Heart left ventricle (tissue), 16 donors: ENCODE data around the gene ZNF614. TPM values are rescaled to one million over a fixed set of nuclear protein-coding genes. Genes with fewer than 3 reads are reported as not detected.

Source experiments
- ATAC-seq, 4 donors: fragments of 200-7000 bp; cut with Tn5 transposase; one replicate each; pipeline ENCODE4 v1.9.1; 2020 to 2022; ENCODE audit warnings: moderate library complexity in 4 of 4, mild to moderate bottlenecking in 3 of 4, moderate number of reproducible peaks in 1 of 4
- DNase-seq, 5 donors: peaks; one replicate each; pipeline ENCODE4 v3.0.0-alpha.2; 2020
- H3K27ac ChIP-seq, 12 donors: fragments of 200-600 bp; sonication (generic) in 4 of 12; one replicate each; pipeline versions ENCODE4 v1.5.0 to v1.8.0; 2016 to 2022; ENCODE audit warnings: mild to moderate bottlenecking in 2 of 12
- H3K27me3 ChIP-seq, 9 donors: fragments of 200-600 bp; sonication (generic) in 2 of 9; one replicate each; pipeline versions ENCODE4 v1.5.1 to v1.8.0; 2016 to 2022; ENCODE audit warnings: mild to moderate bottlenecking in 3 of 9
- H3K36me3 ChIP-seq, 9 donors: fragments of 200-600 bp; sonication (generic) in 2 of 9; one replicate each; pipeline versions ENCODE4 v1.5.0 to v1.8.0; 2018 to 2022; ENCODE audit warnings: mild to moderate bottlenecking in 2 of 9
- H3K4me1 ChIP-seq, 12 donors: fragments of 200-600 bp; sonication (generic) in 4 of 12; one replicate each; pipeline versions ENCODE4 v1.5.0 to v1.8.0; 2016 to 2022; ENCODE audit warnings: mild to moderate bottlenecking in 3 of 12
- H3K4me3 ChIP-seq, 12 donors: fragments of 200-600 bp; sonication (generic) in 4 of 12; one replicate each; pipeline versions ENCODE4 v1.5.0 to v1.8.0; 2017 to 2022; ENCODE audit warnings: mild to moderate bottlenecking in 9 of 12, moderate library complexity in 4 of 12
- H3K9me3 ChIP-seq, 12 donors: fragments of 200-600 bp; sonication (generic) in 4 of 12; one replicate each; pipeline versions ENCODE4 v1.5.0 to v1.8.0; 2016 to 2022; ENCODE audit warnings: mild to moderate bottlenecking in 1 of 12
- POLR2A ChIP-seq, 2 donors: fragments of 450-650 bp; IDR thresholded peaks; one replicate each; pipeline ENCODE4 v1.6.1; 2017; ENCODE audit warnings: antibody characterized with exemption in 2 of 2, mild to moderate bottlenecking in 2 of 2, moderate library complexity in 2 of 2
- WGBS, 4 donors: extraction: QIAGEN DNeasy Blood & Tissue Kit in 2 of 4; methylation state at CpG; one replicate each; pipeline versions ENCODE4 v1.1.5 to v1.1.7; 2013 to 2018; 5-methylcytosine and 5-hydroxymethylcytosine counted together
- intact Hi-C, 10 donors: fragments of 100-400 bp; cut with DNase I; formaldehyde crosslinking; loops; one replicate each; pipeline versions ENCODE4 v1.11.1 to v1.14.2; 2022
- polyA plus RNA-seq, 2 donors: library from polyadenylated mRNA; stranded (reverse); fragments of 200-250 nt; gene quantifications; one replicate each; pipeline ENCODE4 v1.2.3, GENCODE V29; 2013
- total RNA-seq, 9 donors: library from RNA; depleted of rRNA in 2 of 9; stranded (reverse); fragments of >200 nt in 2 of 9; fragmentation: NEBNext Ultra II Directional in 3 of 9; extraction: Animal tissue kit (Norgen Biotek cat#: 25700) in 3 of 9; gene quantifications; one replicate each; pipeline versions ENCODE4 v1.1.0 to v1.2.4, GENCODE V29; 2016 to 2023
- TF ChIP-seq, protein P1 (sequence below), 12 donors: fragments of 200-600 bp; sonication (generic) in 4 of 12; IDR thresholded peaks; one replicate each; pipeline versions ENCODE4 v1.5.0 to v1.8.0; 2018 to 2022; ENCODE audit warnings: antibody characterized with exemption in 12 of 12, mild to moderate bottlenecking in 5 of 12
- donor health status: ischemic (EF 13 %, LVEDD 7.1; RV severe dilation, severe dysfunction).
- donor health status: healthy with polysubstance abuse.
- donor health status: DM: no; HTN: yes; CAD: no.
- donor health status: DM: no; HTN: no; CAD: no.
- donor health status: ischemic (EF 25% LVEDD 6.9; RV normal size, moderate dysfunction).
- donor health status: ischemic (EF 25% LVEDD 5.7; RV mildly dilated, moderate dysfunction).
- donor health status: healthy.
- donor health status: DM: yes; HTN: yes; CAD: no.
- donor health status: ischemic (EF 35%, LVEDD 5.7; RV mildly dilated, moderate dysfunction).
- donor health status: nonischemic (EF 11% LVEDD 7.7; RV severe dilation, severe dysfunction).
- donor health status: DM: yes; HTN: yes; CAD: no.
- donor health status: PGD.
- donor health status: ischemic (EF 29% LVEDD 5.4; RV normal size, mild dysfunction).
- donor health status: nonischemic (EF 23%, LVEDD 6.1; RV moderate dilation, normal function).

The ZNF614 gene
- total and polyA plus RNA-seq, 11 donors: 2.1 to 7.9 (median 6.5) TPM

DNA sequence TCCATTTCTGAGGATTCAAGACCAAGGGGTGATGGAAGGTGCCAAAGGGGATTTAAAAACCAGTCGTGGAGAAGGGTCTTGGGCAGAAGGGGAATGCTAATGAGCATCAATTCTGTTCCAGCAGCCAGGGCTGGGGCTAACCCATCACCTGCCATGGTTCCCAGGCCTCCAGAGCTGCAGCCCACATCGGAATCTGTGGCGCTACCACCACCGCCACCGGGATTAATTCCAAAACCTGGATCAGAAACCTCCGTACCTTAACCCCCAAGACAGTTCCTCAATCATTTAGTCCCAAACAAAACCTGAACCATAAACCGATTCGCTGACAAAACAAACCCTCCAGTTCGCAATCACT, 20.8 kb downstream of the ZNF614 start:
- ATAC-seq (peak in 3 of 4 donors; percentile 30 to 54 (median 46)), DNase-seq (no peak)
- peaks cover 0 to 27% (median 14%) of the 10 kb centered on the region in 9 donors for H3K36me3 ChIP-seq
- peaks cover 0 to 52% (median 0%) of the 10 kb centered on the region in 12 donors for H3K9me3 ChIP-seq
- intact Hi-C loops: loop anchor here in 2 of 10 donors (2.0 to 5.0 kb wide), 2 partner anchors 21 to 80 kb away; partner anchors contain the start of genes ZNF350 (in 1 of the 2) and ZNF613 (in 1 of the 2)
- TF ChIP-seq POLR2A (IDR thresholded peaks at IDR 0.05): no peak
- TF ChIP-seq, protein P1, sequence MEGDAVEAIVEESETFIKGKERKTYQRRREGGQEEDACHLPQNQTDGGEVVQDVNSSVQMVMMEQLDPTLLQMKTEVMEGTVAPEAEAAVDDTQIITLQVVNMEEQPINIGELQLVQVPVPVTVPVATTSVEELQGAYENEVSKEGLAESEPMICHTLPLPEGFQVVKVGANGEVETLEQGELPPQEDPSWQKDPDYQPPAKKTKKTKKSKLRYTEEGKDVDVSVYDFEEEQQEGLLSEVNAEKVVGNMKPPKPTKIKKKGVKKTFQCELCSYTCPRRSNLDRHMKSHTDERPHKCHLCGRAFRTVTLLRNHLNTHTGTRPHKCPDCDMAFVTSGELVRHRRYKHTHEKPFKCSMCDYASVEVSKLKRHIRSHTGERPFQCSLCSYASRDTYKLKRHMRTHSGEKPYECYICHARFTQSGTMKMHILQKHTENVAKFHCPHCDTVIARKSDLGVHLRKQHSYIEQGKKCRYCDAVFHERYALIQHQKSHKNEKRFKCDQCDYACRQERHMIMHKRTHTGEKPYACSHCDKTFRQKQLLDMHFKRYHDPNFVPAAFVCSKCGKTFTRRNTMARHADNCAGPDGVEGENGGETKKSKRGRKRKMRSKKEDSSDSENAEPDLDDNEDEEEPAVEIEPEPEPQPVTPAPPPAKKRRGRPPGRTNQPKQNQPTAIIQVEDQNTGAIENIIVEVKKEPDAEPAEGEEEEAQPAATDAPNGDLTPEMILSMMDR (IDR thresholded peaks at IDR 0.05): no peak
- peak overlapping the region; percentile 47 to 92 (median 80) for H3K4me3 ChIP-seq
- H3K4me1 ChIP-seq: peaks cover 0 to 16% (median 9%) of the 10 kb centered on the region in 12 donors
- peak overlapping the region in 11 of 12 donors; percentile 81 to 94 (median 88) for H3K27ac ChIP-seq
- 2 to 7% (median 4%) methylated on average over 9 of the region's 9 CpGs for WGBS, 4 donors
- no peaks in the 10 kb centered on the region for H3K27me3 ChIP-seq

GRCh38 chr19:51994048-51994644, 34.0 kb downstream of the ZNF614 start:
- intact Hi-C loops: no loop called here
- H3K4me3 ChIP-seq: no peak overlapping the region
- no peak overlapping the region for H3K27ac ChIP-seq
- H3K4me1 ChIP-seq: no peaks in the 10 kb centered on the region
- no peak for ATAC-seq
- WGBS, 4 donors: 97 to 100% (median 99%) methylated on average over 2 of the region's 2 CpGs
- peaks cover 7 to 100% (median 86%) of the 10 kb centered on the region in 12 donors for H3K9me3 ChIP-seq
- peaks cover 15 to 77% (median 58%) of the 10 kb centered on the region in 9 donors for H3K36me3 ChIP-seq
- no peaks in the 10 kb centered on the region for H3K27me3 ChIP-seq
- TF ChIP-seq POLR2A (IDR thresholded peaks at IDR 0.05): no peak
- TF ChIP-seq, protein P1 (IDR thresholded peaks at IDR 0.05): no peak
- DNase-seq: no peak

- no peak for DNase-seq
- Histone ChIP-seq H3K36me3 (peaks cover 15 to 70% (median 51%) of the 10 kb centered on the region in 9 donors), H3K27ac (no peak overlapping the region), H3K9me3 (peaks cover 7 to 100% (median 85%) of the 10 kb centered on the region in 12 donors), H3K27me3 (no peaks in the 10 kb centered on the region), H3K4me3 (no peak overlapping the region), H3K4me1 (no peaks in the 10 kb centered on the region)
- ATAC-seq: no peak
- intact Hi-C loops: no loop called here
- no peak for TF ChIP-seq POLR2A (IDR thresholded peaks at IDR 0.05)
- TF ChIP-seq, protein P1 (IDR thresholded peaks at IDR 0.05): no peak
- WGBS, 4 donors: 97 to 99% (median 98%) methylated on average over 10 of the region's 10 CpGs
Measured at GRCh38 chr19:51993422-51993821, 34.8 kb downstream of the ZNF614 start.
